NB4 (cell line): ENCODE results near the gene CD44.

Source experiments
- DNase-seq: peaks from one replicate; pipeline ENCODE4 v3.0.0; 2010; ENCODE audit warnings: low read depth
- H3K4me3 ChIP-seq: one replicate; pipeline ENCODE4 v1.5.1; 2011; ENCODE audit warnings: mild to moderate bottlenecking, low read depth, low read length, moderate library complexity
- MYC ChIP-seq: IDR thresholded peaks from 2 replicates; pipeline ENCODE4 v1.6.1; 2011; ENCODE audit warnings: low read depth, low read length
- POLR2A ChIP-seq: IDR thresholded peaks from 2 replicates; pipeline ENCODE4 v1.6.1; 2011; ENCODE audit warnings: mild to moderate bottlenecking; ENCODE audit not compliant: insufficient read length; ENCODE audit errors: extremely low read depth
- TF ChIP-seq, protein P1 (sequence below): IDR thresholded peaks from 2 replicates; pipeline ENCODE4 v1.6.1; 2011; ENCODE audit warnings: low read depth, low read length
- TF ChIP-seq, protein P2 (sequence below): IDR thresholded peaks from one replicate; pipeline ENCODE4 v1.5.1; 2012; ENCODE audit warnings: low read depth, low read length

Gene CD44

DNA sequence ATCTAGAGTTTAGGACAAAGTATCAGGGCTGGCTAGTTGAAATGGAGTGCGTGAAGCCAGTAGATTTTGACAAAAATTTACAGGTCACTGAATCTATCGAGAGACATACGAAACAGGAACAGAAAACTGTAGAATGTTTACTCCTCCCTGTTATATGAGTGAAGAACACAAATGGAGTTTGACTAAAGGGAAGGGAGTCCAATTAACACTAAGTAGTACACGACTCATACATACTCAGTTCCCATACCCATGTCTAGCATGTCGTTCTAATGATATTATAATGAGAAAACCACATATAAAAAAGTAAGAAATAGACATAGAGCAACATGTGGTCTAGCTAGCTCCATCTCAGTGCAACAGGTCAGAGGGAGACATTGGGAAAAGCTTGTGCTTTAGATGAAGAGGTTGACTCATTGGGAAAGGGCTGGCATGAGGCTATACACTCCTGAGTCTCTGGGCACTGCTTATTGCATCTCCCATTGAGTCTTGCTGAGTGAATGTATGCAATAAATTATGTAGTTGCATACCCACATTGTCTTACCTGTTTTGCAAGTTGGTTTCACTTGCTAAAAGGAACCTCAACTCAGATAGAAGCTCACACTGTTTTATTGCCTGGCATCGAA, 43.5 kb downstream of the CD44 start:
- H3K4me3 ChIP-seq: no peak overlapping the region
- TF ChIP-seq MYC: no peak
- TF ChIP-seq, protein P1, sequence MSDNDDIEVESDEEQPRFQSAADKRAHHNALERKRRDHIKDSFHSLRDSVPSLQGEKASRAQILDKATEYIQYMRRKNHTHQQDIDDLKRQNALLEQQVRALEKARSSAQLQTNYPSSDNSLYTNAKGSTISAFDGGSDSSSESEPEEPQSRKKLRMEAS: no peak
- TF ChIP-seq, protein P2, sequence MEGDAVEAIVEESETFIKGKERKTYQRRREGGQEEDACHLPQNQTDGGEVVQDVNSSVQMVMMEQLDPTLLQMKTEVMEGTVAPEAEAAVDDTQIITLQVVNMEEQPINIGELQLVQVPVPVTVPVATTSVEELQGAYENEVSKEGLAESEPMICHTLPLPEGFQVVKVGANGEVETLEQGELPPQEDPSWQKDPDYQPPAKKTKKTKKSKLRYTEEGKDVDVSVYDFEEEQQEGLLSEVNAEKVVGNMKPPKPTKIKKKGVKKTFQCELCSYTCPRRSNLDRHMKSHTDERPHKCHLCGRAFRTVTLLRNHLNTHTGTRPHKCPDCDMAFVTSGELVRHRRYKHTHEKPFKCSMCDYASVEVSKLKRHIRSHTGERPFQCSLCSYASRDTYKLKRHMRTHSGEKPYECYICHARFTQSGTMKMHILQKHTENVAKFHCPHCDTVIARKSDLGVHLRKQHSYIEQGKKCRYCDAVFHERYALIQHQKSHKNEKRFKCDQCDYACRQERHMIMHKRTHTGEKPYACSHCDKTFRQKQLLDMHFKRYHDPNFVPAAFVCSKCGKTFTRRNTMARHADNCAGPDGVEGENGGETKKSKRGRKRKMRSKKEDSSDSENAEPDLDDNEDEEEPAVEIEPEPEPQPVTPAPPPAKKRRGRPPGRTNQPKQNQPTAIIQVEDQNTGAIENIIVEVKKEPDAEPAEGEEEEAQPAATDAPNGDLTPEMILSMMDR: no peak
- no peak for TF ChIP-seq POLR2A
- DNase-seq: no peak

DNA sequence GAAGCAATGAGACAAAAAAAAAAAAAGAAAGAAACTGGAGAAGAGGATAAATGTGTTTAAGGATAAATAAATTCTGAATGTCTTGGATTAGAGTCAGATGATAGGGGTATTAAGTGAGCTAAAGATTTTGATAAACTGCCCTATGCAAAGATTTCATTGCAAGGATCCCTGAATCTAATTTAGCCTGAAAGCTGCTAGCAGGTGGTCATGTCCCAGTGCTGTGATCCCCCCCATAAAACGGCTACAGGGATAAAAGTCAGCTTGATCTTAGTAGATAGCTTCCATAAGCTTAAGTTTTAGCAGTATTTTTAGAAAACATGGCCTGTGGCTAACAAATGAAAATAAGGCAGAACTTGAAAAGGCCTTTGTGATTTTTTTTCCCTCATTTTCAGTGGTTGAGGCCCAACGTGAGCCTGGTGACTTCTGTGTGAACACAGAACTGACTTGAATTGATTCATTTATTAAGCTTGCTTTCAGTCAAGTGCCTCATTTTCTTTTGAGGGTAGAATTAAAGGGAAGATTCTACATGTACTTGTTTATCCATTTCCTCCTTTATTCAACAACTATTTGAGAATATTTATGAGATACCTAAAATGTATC, 44.5 kb downstream of the CD44 start:
- DNase-seq: no peak
- TF ChIP-seq POLR2A (no peak), MYC (no peak)
- TF ChIP-seq, protein P1: no peak
- H3K4me3 ChIP-seq: no peak overlapping the region

- H3K4me3 ChIP-seq: no peak overlapping the region
- DNase-seq: no peak
- TF ChIP-seq, protein P1: no peak
Measured at GRCh38 chr11:35185696-35186095, 46.7 kb downstream of the CD44 start.

DNA sequence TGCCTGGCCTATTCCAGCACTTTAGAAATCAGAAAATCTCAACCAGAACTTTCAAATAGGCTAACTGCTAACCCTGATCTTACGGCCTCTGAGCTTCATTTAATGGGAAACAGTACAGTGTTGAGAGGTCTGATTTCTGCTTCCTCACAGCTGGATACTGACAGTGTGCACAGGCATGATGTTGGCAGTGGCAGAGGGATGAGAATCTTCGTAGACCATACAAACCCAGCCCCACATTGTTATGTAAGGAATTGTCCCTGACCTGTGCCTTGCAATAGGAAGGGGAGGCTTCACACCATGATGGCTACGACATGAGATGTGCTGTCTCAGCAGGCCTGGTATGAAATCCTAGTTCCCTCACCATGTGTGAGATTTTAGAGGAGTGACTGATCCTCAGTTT, 49.0 kb downstream of the CD44 start:
- H3K4me3 ChIP-seq: no peak overlapping the region
- no peak for DNase-seq
- TF ChIP-seq POLR2A (no peak), MYC (no peak)
- TF ChIP-seq, protein P1: no peak
- TF ChIP-seq, protein P2: no peak

DNA sequence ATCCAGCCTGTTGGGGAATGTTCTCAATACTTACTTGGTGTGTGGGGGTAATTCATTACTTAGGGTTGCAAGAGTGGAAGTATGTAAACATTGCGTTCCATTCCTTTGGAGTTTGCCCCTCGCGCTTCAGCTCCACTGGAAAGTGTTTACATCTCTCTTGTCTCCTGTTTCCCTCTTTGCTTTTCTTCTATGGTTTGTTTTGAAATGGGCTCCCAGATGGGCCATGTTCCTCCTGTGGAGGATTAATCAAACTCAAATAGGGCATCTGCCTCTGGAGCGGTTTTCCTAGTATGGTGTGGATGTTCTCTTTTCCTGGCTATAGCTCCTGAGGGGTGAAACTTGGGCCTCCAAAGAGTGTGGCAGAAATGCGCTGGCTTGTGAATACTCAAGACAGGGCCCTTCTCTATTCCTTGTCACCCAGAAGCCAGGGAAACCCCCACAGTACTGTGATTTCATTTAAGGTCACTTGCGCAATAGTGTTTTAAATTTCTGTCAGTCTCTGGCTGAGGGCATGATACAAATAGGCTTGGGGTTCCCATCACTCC, 51.9 kb downstream of the CD44 start:
- DNase-seq: peak; percentile 34
- TF ChIP-seq POLR2A (no peak), MYC (no peak)
- TF ChIP-seq, protein P1: no peak
- TF ChIP-seq, protein P2: no peak

DNA sequence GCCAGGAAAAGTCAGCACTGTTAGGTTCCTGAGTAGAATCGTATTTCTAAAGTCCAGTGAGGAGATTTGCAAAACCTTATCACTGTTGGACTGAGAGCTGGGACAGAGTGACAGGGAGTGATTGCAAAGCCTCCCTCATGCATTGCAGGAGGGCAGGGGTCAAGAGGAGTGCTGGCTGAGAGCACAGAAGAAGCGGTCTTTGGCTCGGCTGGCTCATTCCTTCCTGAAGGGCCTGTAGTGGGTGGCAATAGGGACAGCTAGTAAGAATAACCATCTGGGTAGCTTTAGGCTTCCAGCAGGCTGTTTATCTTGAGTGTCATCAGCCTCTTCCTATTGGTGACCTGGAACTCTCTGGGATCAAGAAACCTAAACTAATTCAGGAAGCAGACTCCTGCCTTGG, 53.4 kb downstream of the CD44 start:
- TF ChIP-seq, protein P2: no peak
- TF ChIP-seq, protein P1: no peak
- no peak for TF ChIP-seq POLR2A
- TF ChIP-seq MYC: no peak
- DNase-seq: no peak
- no peak overlapping the region for H3K4me3 ChIP-seq

More for the DNA sequence above, 51.9 kb downstream of the CD44 start:
- H3K4me3 ChIP-seq: no peak overlapping the region
